Measurements from ENCODE around the gene HELZ. TPM values are rescaled to one million over a fixed set of nuclear protein-coding genes. Genes with fewer than 3 reads are reported as not detected.
"Not testable (repeated sequence)": the region's sequence is repeated elsewhere in the genome, so short reads cannot be mapped to it uniquely, and the experiment has no call there.

HELZ gene
- total and polyA plus RNA-seq, 4 donors: 3.8 to 69.2 (median 25.7) TPM

DNA sequence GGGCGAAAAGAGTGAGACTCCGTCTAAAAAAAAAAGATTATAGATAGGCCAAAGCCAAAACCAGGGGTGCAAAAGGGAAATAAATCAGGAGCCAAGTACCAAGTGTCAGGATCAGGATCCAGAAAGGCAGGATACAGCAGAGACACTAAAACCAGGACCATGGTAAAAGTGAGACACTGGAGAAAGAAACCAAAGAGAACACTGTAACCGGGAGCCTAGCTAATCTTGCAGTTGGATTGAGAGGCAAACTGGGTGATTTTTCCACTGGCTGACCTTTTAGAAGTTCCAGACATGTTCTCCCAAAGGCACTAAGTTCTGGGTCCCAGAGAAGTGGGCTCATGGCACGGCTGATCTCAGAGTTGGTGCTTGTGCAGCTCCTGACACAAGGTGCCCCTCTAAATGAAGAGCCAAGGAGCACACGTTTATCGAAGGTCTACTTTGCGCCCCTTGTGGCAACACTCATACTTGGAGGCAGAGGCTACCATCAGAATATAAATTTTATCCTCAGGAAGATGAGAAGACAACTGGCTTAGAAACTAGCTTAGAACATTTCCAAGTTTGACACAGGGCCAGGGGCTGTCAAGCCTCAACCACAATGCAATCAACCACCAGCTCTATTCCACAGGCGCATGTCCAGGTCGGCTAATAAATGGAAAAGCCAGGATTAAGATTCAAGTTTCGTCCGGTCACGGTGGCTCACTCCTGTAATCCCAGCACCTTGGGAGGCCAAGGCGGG, 27.5 kb upstream of the HELZ start:
- peak in 1 of 2 donors; percentile 4 for TF ChIP-seq RAD21 (IDR thresholded peaks at IDR 0.05)
- TF ChIP-seq TAF1 (conservative IDR thresholded peaks at IDR 0.05): no peak
- TF ChIP-seq, protein P1, sequence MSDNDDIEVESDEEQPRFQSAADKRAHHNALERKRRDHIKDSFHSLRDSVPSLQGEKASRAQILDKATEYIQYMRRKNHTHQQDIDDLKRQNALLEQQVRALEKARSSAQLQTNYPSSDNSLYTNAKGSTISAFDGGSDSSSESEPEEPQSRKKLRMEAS (IDR thresholded peaks at IDR 0.05): no peak
- peaks cover 0 to 1% (median 0%) of the 10 kb centered on the region in 4 donors for H3K4me1 ChIP-seq (ENCODE audit: control insufficient read depth in 4 of 4, insufficient read depth in 4 of 4, low read length in 3 of 4)

GRCh38 chr17:67271187-67271586, 26.2 kb upstream of the HELZ start:
- H3K9ac ChIP-seq (ENCODE audit: low read depth in 1 of 2, low read length in 2 of 2); H3K9me3 ChIP-seq (ENCODE audit: control insufficient read depth in 4 of 4, low read length in 3 of 4); H3K27me3 ChIP-seq (ENCODE audit: control insufficient read depth in 4 of 4, insufficient read depth in 4 of 4, low read length in 3 of 4); H3K4me1 ChIP-seq (ENCODE audit: control insufficient read depth in 4 of 4, insufficient read depth in 4 of 4, low read length in 3 of 4); H3K36me3 ChIP-seq (ENCODE audit: control insufficient read depth in 4 of 4, insufficient read depth in 3 of 4, low read depth in 1 of 4, low read length in 3 of 4); H3K4me3 ChIP-seq (ENCODE audit: low read depth in 1 of 3, low read length in 3 of 3); DNase-seq (ENCODE audit: low spot score); H3K27ac ChIP-seq (ENCODE audit: low read depth in 1 of 2, low read length in 2 of 2): not testable (repeated sequence)
- WGBS: 92% methylated on average over 2 of the region's 2 CpGs

More for the DNA sequence above, 27.5 kb upstream of the HELZ start:
- Histone ChIP-seq H3K9ac (ENCODE audit: low read depth in 1 of 2, low read length in 2 of 2) (no peak overlapping the region), H3K36me3 (ENCODE audit: control insufficient read depth in 4 of 4, insufficient read depth in 3 of 4, low read depth in 1 of 4, low read length in 3 of 4) (no peaks in the 10 kb centered on the region), H3K9me3 (ENCODE audit: control insufficient read depth in 4 of 4, low read length in 3 of 4) (no peaks in the 10 kb centered on the region), H3K4me3 (ENCODE audit: low read depth in 1 of 3, low read length in 3 of 3) (no peak overlapping the region), H3K27me3 (ENCODE audit: control insufficient read depth in 4 of 4, insufficient read depth in 4 of 4, low read length in 3 of 4) (no peaks in the 10 kb centered on the region), H3K27ac (ENCODE audit: low read depth in 1 of 2, low read length in 2 of 2) (no peak overlapping the region)
- 91% methylated on average over 13 of the region's 13 CpGs for WGBS
- DNase-seq (ENCODE audit: low spot score): no peak

DNA sequence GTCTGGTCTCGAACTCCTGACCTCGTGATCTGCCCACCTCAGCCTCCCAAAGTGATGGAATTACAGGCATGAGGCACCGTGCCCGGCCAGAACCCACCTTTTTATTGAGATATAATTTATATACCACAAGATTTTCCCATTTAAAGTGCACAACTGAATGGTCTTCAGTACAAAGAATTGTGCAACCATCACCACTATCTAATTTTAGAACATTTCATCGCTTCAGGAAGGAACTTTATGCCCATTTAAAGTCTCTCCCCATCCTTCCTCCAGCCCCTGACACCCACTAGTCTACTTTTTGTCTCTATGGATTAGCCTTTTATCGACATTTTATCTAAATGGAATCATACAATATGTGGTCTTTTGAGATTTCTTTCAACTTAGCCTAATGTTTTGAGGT, 25.4 kb upstream of the HELZ start:
- no peak for DNase-seq (ENCODE audit: low spot score)
- WGBS: 74% methylated on average over 6 of the region's 6 CpGs
- no peaks in the 10 kb centered on the region for H3K27me3 ChIP-seq (ENCODE audit: control insufficient read depth in 4 of 4, insufficient read depth in 4 of 4, low read length in 3 of 4)
- H3K4me3 ChIP-seq (ENCODE audit: low read depth in 1 of 3, low read length in 3 of 3): no peak overlapping the region
- H3K27ac ChIP-seq (ENCODE audit: low read depth in 1 of 2, low read length in 2 of 2): no peak overlapping the region
- no peaks in the 10 kb centered on the region for H3K36me3 ChIP-seq (ENCODE audit: control insufficient read depth in 4 of 4, insufficient read depth in 3 of 4, low read depth in 1 of 4, low read length in 3 of 4)
- TF ChIP-seq NR2F2 (IDR thresholded peaks at IDR 0.05) (no peak), HNF4A (conservative IDR thresholded peaks at IDR 0.05) (no peak), TAF1 (conservative IDR thresholded peaks at IDR 0.05) (no peak), YY1 (IDR thresholded peaks at IDR 0.05) (no peak), RXRA (IDR thresholded peaks at IDR 0.05) (no peak), EGR1 (IDR thresholded peaks at IDR 0.05; ENCODE audit: low read depth in 2 of 2) (no peak), SP1 (IDR thresholded peaks at IDR 0.05) (no peak), FOXA2 (IDR thresholded peaks at IDR 0.05) (no peak)
- TF ChIP-seq, protein P1 (IDR thresholded peaks at IDR 0.05): no peak
- H3K9ac ChIP-seq (ENCODE audit: low read depth in 1 of 2, low read length in 2 of 2): no peak overlapping the region
- H3K4me1 ChIP-seq (ENCODE audit: control insufficient read depth in 4 of 4, insufficient read depth in 4 of 4, low read length in 3 of 4): peaks cover 0 to 1% (median 0%) of the 10 kb centered on the region in 4 donors
- no peaks in the 10 kb centered on the region for H3K9me3 ChIP-seq (ENCODE audit: control insufficient read depth in 4 of 4, low read length in 3 of 4)

- no peak for TF ChIP-seq HNF4G (IDR thresholded peaks at IDR 0.05)
- TF ChIP-seq ZBTB33 (IDR thresholded peaks at IDR 0.05): no peak
- TF ChIP-seq GABPA (IDR thresholded peaks at IDR 0.05 in 1 of 2, conservative IDR thresholded peaks at IDR 0.05 in 1 of 2): no peak
- TF ChIP-seq JUND (IDR thresholded peaks at IDR 0.05): no peak
- TF ChIP-seq EGR1 (IDR thresholded peaks at IDR 0.05; ENCODE audit: low read depth in 2 of 2): no peak
- no peak for TF ChIP-seq YY1 (IDR thresholded peaks at IDR 0.05)
- Histone ChIP-seq H3K36me3 (ENCODE audit: control insufficient read depth in 4 of 4, insufficient read depth in 3 of 4, low read depth in 1 of 4, low read length in 3 of 4) (no peaks in the 10 kb centered on the region), H3K9ac (ENCODE audit: low read depth in 1 of 2, low read length in 2 of 2) (no peak overlapping the region), H3K27me3 (ENCODE audit: control insufficient read depth in 4 of 4, insufficient read depth in 4 of 4, low read length in 3 of 4) (no peaks in the 10 kb centered on the region), H3K27ac (ENCODE audit: low read depth in 1 of 2, low read length in 2 of 2) (no peak overlapping the region), H3K9me3 (ENCODE audit: control insufficient read depth in 4 of 4, low read length in 3 of 4) (no peaks in the 10 kb centered on the region), H3K4me1 (ENCODE audit: control insufficient read depth in 4 of 4, insufficient read depth in 4 of 4, low read length in 3 of 4) (peaks cover 0 to 1% (median 0%) of the 10 kb centered on the region in 4 donors), H3K4me3 (ENCODE audit: low read depth in 1 of 3, low read length in 3 of 3) (no peak overlapping the region)
- WGBS: 91% methylated on average over 7 of the region's 7 CpGs
- no peak for DNase-seq (ENCODE audit: low spot score)
Measured at GRCh38 chr17:67266496-67266895, 21.5 kb upstream of the HELZ start.
